SJCRH30 (cell line): ENCODE data around the gene KCNJ10. TPM values are rescaled to one million over a fixed set of nuclear protein-coding genes. Genes with fewer than 3 reads are reported as not detected.

Experiments
- DNase-seq, 2 experiments: peaks; one replicate each; pipeline ENCODE4 v3.0.0-alpha.2; 2015 to 2020
- H3K27ac ChIP-seq: fragments of 250-450 bp; sonication (Bioruptor Pico); 2 replicates; pipeline ENCODE4 v1.5.1; 2020; ENCODE audit warnings: mild to moderate bottlenecking, moderate library complexity
- H3K27me3 ChIP-seq: fragments of 250-450 bp; sonication (Bioruptor Pico); 2 replicates; pipeline ENCODE4 v1.5.1; 2020; ENCODE audit warnings: mild to moderate bottlenecking, moderate library complexity
- H3K36me3 ChIP-seq: fragments of 250-450 bp; sonication (Bioruptor Pico); 2 replicates; pipeline ENCODE4 v1.5.1; 2020; ENCODE audit warnings: mild to moderate bottlenecking, moderate library complexity
- H3K4me1 ChIP-seq: fragments of 250-450 bp; sonication (Bioruptor Pico); 2 replicates; pipeline ENCODE4 v1.5.1; 2020; ENCODE audit warnings: mild to moderate bottlenecking, moderate library complexity
- H3K4me3 ChIP-seq: fragments of 250-450 bp; sonication (Bioruptor Pico); 2 replicates; pipeline ENCODE4 v1.5.1; 2020; ENCODE audit warnings: mild to moderate bottlenecking, moderate library complexity
- H3K9me3 ChIP-seq: fragments of 250-450 bp; sonication (Bioruptor Pico); replicated peaks from 2 replicates; pipeline ENCODE4 v1.5.1; 2020; ENCODE audit warnings: mild to moderate bottlenecking, moderate library complexity
- total RNA-seq: library from RNA; depleted of rRNA; stranded (reverse); fragments of >200 nt; shearing (Covaris generic); gene quantifications from 2 replicates; pipeline ENCODE4 v1.2.3, GENCODE V29; 2014

The KCNJ10 gene
- total RNA-seq, 1 experiment from 2014 or later = 0.14 TPM

DNA sequence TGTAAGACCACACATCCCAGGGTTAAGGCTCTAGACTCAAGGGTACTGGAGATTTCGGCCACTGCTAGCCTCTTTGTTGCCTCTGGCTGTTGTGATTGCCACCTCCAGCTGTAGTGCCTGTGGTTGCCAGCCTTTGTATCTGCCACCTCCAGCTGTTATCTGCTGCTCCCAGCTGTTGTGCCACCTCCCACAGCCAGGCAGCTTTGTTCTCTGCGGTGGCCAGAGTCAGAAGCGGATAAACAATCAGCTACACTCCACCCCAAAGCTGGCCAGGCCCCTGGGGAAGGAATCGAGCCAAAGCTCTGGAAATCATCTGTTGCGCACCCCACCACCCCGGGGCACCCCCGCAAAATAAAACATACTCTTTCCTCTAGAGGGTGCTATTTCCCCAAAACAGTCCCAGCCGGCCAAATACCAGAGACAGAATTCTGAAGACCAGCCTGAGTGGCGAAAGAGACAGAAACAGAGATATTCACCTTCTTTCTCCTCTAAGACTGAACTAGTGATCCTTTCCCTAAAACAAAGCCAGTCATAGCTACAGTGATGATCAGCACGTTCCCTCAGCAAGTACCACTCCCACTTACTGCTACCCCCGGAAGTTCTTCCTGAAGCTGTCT is 23.4 kb downstream of the KCNJ10 start:
- H3K36me3 ChIP-seq = no peaks in the 10 kb centered on the region
- no peaks in the 10 kb centered on the region for H3K27me3 ChIP-seq
- peaks cover 22% of the 10 kb centered on the region for H3K4me1 ChIP-seq
- peak overlapping the region; percentile 15 for H3K4me3 ChIP-seq
- peak; percentile 95 to 97 for DNase-seq
- peak overlapping the region; percentile 48 for H3K27ac ChIP-seq
- no peaks in the 10 kb centered on the region for H3K9me3 ChIP-seq

DNA sequence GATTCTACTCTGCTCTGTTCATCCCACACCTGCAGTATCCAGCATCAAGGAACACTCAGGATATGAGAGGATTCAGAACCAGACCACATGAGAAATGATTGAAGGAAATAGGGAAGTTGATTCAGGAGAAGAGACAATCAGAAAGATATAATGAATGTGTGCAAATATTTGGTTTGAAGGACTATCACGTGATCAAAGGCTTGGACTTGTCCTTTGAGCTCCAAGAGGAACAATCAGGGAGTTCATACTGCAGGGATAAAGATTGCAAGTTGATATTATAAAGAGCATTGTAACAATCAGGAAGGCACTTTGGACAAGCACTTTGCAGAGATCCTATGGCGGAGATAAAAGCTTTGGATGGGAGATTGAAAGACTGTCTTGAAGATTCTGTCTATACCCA is 24.3 kb downstream of the KCNJ10 start:
- DNase-seq = peak in 1 of 2 experiments; percentile 4
- Histone ChIP-seq H3K4me1 (peaks cover 22% of the 10 kb centered on the region), H3K4me3 (no peak overlapping the region), H3K27me3 (no peaks in the 10 kb centered on the region), H3K36me3 (no peaks in the 10 kb centered on the region), H3K9me3 (no peaks in the 10 kb centered on the region), H3K27ac (peak overlapping the region; percentile 48)

DNA sequence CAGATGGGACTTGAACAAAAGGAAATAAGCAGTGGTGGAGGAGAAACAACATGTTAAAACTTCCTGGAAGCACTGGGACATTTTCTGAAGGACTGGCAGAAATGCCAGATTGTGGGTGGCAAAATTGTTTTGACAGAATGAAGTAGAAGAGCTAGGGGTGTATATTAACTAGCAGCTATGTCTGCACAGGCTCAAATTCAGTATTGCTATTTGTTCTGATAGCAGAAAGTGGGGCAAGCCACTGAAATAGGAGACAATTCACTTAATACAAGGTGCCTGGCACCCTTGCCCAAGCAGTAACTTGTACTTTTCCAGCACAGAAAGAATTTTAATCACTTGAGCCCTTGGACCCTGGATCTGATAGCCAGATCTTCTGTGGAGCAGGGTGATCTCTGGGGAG is 26.4 kb downstream of the KCNJ10 start:
- Histone ChIP-seq H3K36me3 (no peaks in the 10 kb centered on the region), H3K27me3 (no peaks in the 10 kb centered on the region), H3K4me3 (no peak overlapping the region), H3K9me3 (no peaks in the 10 kb centered on the region), H3K4me1 (peaks cover 22% of the 10 kb centered on the region), H3K27ac (no peak overlapping the region)
- DNase-seq = no peak

DNA sequence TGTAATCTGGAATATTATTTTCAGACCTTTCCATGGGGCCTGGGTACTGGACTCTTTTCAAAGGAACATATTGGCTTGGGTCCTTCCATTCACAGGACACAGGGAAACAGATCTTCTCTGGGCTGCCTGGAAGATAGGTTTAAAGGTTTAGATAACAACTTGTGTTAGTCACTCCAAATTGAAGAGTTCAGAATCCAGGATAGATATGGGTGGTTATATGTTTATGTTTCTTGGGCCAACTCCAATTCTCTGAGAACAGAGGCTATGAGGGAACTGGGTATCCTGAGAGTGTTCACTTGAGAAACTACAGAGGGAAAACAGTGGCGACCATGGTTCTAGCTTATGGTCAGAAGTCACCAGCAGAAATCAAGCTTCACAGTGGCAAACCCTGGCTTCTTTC is 29.5 kb downstream of the KCNJ10 start:
- Histone ChIP-seq H3K4me3 (no peak overlapping the region), H3K27me3 (no peaks in the 10 kb centered on the region), H3K36me3 (no peaks in the 10 kb centered on the region), H3K27ac (no peak overlapping the region), H3K9me3 (no peaks in the 10 kb centered on the region), H3K4me1 (peaks cover under 1% of the 10 kb centered on the region; the same call in 1 of the 2 replicates)
- DNase-seq = no peak

DNA sequence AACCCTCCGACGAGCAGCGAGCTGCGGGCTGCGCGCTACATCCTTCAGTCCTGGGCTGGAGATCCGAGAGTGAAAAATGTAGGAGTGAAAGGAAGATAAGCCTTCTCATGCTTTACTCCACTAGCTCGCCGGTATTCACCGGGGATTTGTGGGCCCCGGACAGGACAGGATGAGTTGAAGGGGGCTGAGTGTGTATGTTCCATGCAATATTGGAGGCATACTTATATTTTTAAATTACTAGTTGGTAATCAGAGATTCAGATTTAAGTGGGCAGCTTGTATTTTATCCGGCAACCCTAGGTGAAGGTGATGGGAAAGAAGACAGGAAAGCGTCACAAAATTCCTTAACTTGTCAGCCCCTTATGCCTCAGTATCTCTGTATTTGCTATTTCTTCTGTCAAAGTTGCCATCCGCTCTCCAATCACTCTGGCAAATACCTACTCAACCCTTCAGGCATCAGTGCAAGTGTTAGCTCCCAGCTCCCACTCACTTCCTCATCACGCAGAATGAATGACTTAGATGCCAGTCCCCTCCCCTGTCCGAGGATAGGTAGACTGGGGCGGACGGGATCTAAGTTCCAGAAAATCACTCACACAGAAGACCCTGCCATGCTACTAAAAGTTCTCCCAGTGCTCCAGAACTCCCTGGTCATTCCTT is 37.7 kb downstream of the KCNJ10 start:
- H3K36me3 ChIP-seq = no peaks in the 10 kb centered on the region
- DNase-seq = peak in 1 of 2 experiments; percentile 15
- H3K9me3 ChIP-seq = no peaks in the 10 kb centered on the region
- no peaks in the 10 kb centered on the region for H3K27me3 ChIP-seq
- H3K4me3 ChIP-seq = peak overlapping the region; percentile 88
- peak overlapping the region; percentile 16; the same call in 1 of the 2 replicates for H3K27ac ChIP-seq
- H3K4me1 ChIP-seq = peaks cover 5% of the 10 kb centered on the region; the same call in 1 of the 2 replicates

GRCh38 chr1:160031365-160032164 is 38.4 kb downstream of the KCNJ10 start, which contains the start of gene PIGM:
Gene PIGM, minus strand, starts transcription at chr1:160031990. Its CDS starts 251 bp downstream, at chr1:160031739.
- Histone ChIP-seq H3K27ac (peak within 1 kb of the TSS; percentile 16; the same call in 1 of the 2 replicates), H3K9me3 (no peaks in the 10 kb centered on the region), H3K36me3 (no peaks in the 10 kb centered on the region), H3K4me3 (peak within 1 kb of the TSS; percentile 88), H3K4me1 (peaks cover 5% of the 10 kb centered on the region; the same call in 1 of the 2 replicates), H3K27me3 (no peaks in the 10 kb centered on the region)
- peak; percentile 90 to 92 for DNase-seq

- no peak overlapping the region for H3K27ac ChIP-seq
- H3K27me3 ChIP-seq = no peaks in the 10 kb centered on the region
- no peaks in the 10 kb centered on the region for H3K36me3 ChIP-seq
- no peaks in the 10 kb centered on the region for H3K9me3 ChIP-seq
- peak in 1 of 2 experiments; percentile 10 for DNase-seq
- peak overlapping the region; percentile 88 for H3K4me3 ChIP-seq
- H3K4me1 ChIP-seq = peaks cover 5% of the 10 kb centered on the region; the same call in 1 of the 2 replicates
These were observed 39.1 kb downstream of the KCNJ10 start for GRCh38 chr1:160030657-160031364.

GRCh38 chr1:160028426-160028825 is 41.5 kb downstream of the KCNJ10 start:
- no peaks in the 10 kb centered on the region for H3K9me3 ChIP-seq
- H3K27me3 ChIP-seq = no peaks in the 10 kb centered on the region
- peaks cover 5% of the 10 kb centered on the region; the same call in 1 of the 2 replicates for H3K4me1 ChIP-seq
- no peak overlapping the region for H3K27ac ChIP-seq
- H3K4me3 ChIP-seq = no peak overlapping the region
- H3K36me3 ChIP-seq = no peaks in the 10 kb centered on the region
- no peak for DNase-seq

- H3K9me3 ChIP-seq = no peaks in the 10 kb centered on the region
- no peak overlapping the region for H3K27ac ChIP-seq
- no peak overlapping the region for H3K4me3 ChIP-seq
- DNase-seq = no peak
- no peaks in the 10 kb centered on the region for H3K36me3 ChIP-seq
- no peaks in the 10 kb centered on the region; the same call in 1 of the 2 replicates for H3K27me3 ChIP-seq
- H3K4me1 ChIP-seq = no peaks in the 10 kb centered on the region
These were observed 44.6 kb downstream of the KCNJ10 start for GRCh38 chr1:160025314-160025713.

DNA sequence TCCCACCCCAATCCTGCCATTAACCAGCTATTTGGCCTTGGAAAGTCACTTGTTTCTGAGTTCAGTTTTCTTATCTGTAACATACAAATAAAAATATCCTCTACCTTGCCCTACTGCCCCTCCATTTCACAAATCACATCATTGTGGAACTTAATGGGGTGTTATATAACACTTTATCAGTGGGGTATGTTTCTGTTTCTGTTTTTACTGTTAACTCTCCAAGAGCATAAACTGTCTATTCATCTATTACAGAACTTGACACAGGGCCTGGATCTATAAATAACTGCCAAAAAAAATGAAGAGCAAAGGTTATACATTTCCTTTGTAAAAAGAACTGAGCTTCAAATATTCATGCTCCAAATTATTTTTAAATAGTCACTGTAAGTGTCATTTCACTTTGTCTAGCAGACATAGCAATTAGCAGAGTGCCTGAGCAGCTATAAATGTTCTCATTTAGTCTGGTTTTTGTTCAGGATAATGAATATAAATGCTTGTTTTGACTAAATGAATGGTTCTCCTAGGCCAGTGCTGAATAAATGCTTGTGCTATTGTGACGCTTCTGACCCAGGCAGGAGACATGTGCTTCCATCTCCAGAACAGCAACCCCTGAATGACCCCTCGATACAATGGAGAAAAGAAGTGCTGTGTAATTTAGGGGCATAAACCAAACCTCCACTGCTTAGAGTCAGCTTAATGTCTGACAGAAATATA is 45.6 kb downstream of the KCNJ10 start:
- Histone ChIP-seq H3K4me3 (no peak overlapping the region), H3K9me3 (no peaks in the 10 kb centered on the region)

DNA sequence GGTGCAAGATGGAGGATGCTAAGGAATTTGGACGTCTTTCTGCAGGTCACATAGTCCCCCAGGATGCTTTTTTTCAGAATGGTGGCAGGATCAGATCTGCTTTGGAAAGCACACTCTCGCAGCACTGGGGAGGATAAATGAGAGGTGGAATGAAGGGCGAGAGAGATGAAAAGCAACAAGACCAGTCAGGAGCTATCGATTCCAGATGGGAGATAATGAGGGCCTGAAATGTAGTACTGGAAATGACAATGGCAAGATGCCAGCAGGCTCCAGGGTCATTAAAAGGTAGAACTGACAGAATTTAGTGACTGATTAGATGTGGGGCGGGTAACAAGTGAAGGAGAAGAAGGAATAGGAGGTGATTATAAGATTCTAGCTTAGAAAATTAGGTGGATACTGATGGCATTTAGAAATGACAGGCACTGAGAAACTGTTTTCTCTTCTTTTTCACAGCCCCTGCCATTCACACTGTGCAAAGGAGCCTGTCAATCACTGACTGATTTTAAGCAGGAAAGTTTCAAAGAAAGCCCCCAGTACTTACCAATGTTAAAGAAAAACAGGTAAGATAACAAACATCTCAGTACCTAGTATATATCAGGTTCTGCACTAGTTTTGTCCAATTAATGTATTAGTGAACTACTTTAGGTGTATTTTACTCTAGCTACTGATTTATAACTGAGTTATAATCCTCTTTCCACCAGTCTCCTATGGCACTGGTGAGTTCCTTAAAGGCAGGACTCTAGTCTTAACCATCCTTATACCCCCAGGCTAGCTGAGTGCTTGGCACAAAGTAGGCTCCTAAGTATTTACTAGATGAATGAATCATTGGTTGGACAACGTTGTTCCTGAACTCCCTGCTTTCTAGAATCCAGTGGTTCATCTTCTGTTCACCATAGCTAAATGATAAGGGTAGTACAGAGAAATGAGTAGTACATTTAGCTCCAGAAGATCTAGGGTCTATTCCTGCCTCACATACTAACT is 47.3 kb downstream of the KCNJ10 start:
- Histone ChIP-seq H3K4me3 (no peak overlapping the region), H3K27ac (no peak overlapping the region), H3K4me1 (no peaks in the 10 kb centered on the region), H3K9me3 (no peaks in the 10 kb centered on the region), H3K36me3 (no peaks in the 10 kb centered on the region), H3K27me3 (no peaks in the 10 kb centered on the region; the same call in 1 of the 2 replicates)
- DNase-seq = no peak

More for the DNA sequence above, 45.6 kb downstream of the KCNJ10 start:
- H3K27ac ChIP-seq = no peak overlapping the region
- no peak for DNase-seq
- H3K36me3 ChIP-seq = no peaks in the 10 kb centered on the region
- no peaks in the 10 kb centered on the region for H3K4me1 ChIP-seq
- no peaks in the 10 kb centered on the region; the same call in 1 of the 2 replicates for H3K27me3 ChIP-seq

GRCh38 chr1:160021376-160022074 is 48.4 kb downstream of the KCNJ10 start:
- H3K4me1 ChIP-seq = no peaks in the 10 kb centered on the region
- H3K27me3 ChIP-seq = no peaks in the 10 kb centered on the region; the same call in 1 of the 2 replicates
- no peak overlapping the region for H3K27ac ChIP-seq
- H3K9me3 ChIP-seq = no peaks in the 10 kb centered on the region
- no peak overlapping the region for H3K4me3 ChIP-seq
- no peaks in the 10 kb centered on the region for H3K36me3 ChIP-seq
- no peak for DNase-seq
